ENCODE measurements around the gene HOXC5.

GRCh38 chr12:54017027-54017788, 15.6 kb upstream of the HOXC5 start:
- TF ChIP-seq CTCF (conservative IDR thresholded peaks at IDR 0.05) (no peak), EZH2 (IDR thresholded peaks at IDR 0.05; ENCODE audit: low read depth) (no peak)
